ENCODE measurements around the gene UBAC2. TPM values are rescaled to one million over a fixed set of nuclear protein-coding genes. Genes with fewer than 3 reads are reported as not detected.

The UBAC2 gene
- total RNA-seq, 1 donor = 36.9 TPM

DNA sequence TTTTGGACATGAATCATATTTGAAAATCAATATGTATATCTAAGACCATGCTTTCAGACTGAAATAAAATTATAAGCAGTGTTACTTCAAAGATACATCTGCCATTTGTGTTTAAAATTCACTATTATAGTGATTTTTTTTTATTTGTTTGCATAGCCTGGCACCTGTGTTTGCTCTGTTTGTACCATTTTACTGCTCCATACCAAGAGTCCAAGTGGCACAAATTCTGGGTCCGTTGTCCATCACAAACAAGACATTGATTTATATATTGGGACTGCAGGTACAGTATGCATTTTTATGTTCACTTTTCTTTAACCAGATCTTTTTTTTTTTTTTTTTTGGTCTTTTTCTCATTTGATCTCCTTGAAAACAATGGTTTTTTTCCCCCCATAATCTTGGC is 113.3 kb downstream of the UBAC2 start:
- Histone ChIP-seq H3K4me3 (ENCODE audit: insufficient read depth, low read length) (no peak overlapping the region), H3K27ac (ENCODE audit: low read depth, low read length) (peak overlapping the region; percentile 86), H4K20me1 (ENCODE audit: insufficient read depth, low read length) (no peaks in the 10 kb centered on the region), H2AFZ (ENCODE audit: low read length) (no peak overlapping the region), H3K27me3 (ENCODE audit: insufficient read depth, low read length) (no peaks in the 10 kb centered on the region), H3K4me1 (ENCODE audit: insufficient read depth, low read length) (peaks cover 58% of the 10 kb centered on the region), H3K79me2 (ENCODE audit: insufficient read depth, low read length) (peaks cover 4% of the 10 kb centered on the region), H3K9me3 (ENCODE audit: low read depth, low read length) (no peaks in the 10 kb centered on the region), H3K36me3 (ENCODE audit: insufficient read depth, low read length) (no peaks in the 10 kb centered on the region), H3K4me2 (ENCODE audit: insufficient read depth, low read length) (no peak overlapping the region)
- no peak for DNase-seq (ENCODE audit: insufficient read length, low spot score, missing footprints)
- no peak for TF ChIP-seq CTCF (IDR thresholded peaks at IDR 0.05; ENCODE audit: extremely low read depth, low read depth, low read length)

DNA sequence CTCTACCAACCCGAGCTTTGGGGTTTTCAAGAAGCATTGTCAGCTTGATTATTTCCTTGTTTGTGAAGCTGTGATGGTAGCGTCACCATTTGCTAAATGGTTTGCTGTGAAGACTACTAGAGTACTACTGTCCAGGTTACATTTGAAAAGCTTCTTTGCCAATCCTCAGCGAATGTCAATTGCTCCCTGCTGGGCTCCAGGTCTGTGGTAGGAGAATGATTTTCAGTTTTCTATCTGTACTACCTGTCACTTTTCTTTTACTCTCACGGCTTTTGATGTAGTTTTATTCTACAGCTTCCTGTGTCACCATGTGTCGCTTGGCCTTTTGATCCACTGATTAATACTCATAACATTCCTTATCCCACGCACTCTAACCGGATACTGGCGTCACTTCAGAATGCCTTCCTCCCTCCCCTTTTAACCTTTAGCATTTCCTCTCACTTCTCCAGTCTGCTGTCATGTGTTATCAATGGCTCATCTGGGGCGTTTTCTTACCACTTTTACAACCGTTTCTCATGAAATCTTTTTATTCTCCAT is 114.1 kb downstream of the UBAC2 start:
- peak overlapping the region; percentile 1 for H3K4me2 ChIP-seq (ENCODE audit: insufficient read depth, low read length)
- no peak overlapping the region for H3K4me3 ChIP-seq (ENCODE audit: insufficient read depth, low read length)
- peaks cover 56% of the 10 kb centered on the region for H3K4me1 ChIP-seq (ENCODE audit: insufficient read depth, low read length)
- peak; percentile 70 for DNase-seq (ENCODE audit: insufficient read length, low spot score, missing footprints)
- peak overlapping the region; percentile 86 for H3K27ac ChIP-seq (ENCODE audit: low read depth, low read length)
- H4K20me1 ChIP-seq (ENCODE audit: insufficient read depth, low read length) = no peaks in the 10 kb centered on the region
- peaks cover 2% of the 10 kb centered on the region for H3K36me3 ChIP-seq (ENCODE audit: insufficient read depth, low read length)
- no peak for TF ChIP-seq CTCF (IDR thresholded peaks at IDR 0.05; ENCODE audit: extremely low read depth, low read depth, low read length)
- peaks cover 4% of the 10 kb centered on the region for H3K79me2 ChIP-seq (ENCODE audit: insufficient read depth, low read length)
- no peaks in the 10 kb centered on the region for H3K9me3 ChIP-seq (ENCODE audit: low read depth, low read length)
- no peak overlapping the region for H2AFZ ChIP-seq (ENCODE audit: low read length)
- no peaks in the 10 kb centered on the region for H3K27me3 ChIP-seq (ENCODE audit: insufficient read depth, low read length)

DNA sequence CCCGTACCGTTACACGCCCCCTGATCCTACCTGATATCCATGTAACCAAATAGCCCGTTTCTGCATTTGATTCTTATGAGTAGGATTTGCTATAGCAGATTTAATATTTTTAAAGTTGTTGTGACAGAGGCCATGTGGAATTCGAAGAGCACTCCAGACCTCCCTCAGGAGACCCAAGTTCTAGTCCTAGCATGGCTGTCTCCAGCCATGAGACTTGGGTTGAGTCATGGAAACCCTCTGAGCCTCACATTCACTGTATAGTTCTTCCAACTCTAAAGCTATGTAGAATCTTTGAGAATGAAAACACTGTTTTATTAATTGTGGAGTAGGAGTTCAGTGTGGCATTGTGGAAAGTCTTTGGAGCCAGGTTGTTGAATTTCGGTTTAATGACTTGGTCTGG is 114.5 kb downstream of the UBAC2 start:
- Histone ChIP-seq H4K20me1 (ENCODE audit: insufficient read depth, low read length) (no peaks in the 10 kb centered on the region), H3K4me3 (ENCODE audit: insufficient read depth, low read length) (no peak overlapping the region), H3K9me3 (ENCODE audit: low read depth, low read length) (no peaks in the 10 kb centered on the region), H3K36me3 (ENCODE audit: insufficient read depth, low read length) (peaks cover 3% of the 10 kb centered on the region), H3K27me3 (ENCODE audit: insufficient read depth, low read length) (no peaks in the 10 kb centered on the region), H3K27ac (ENCODE audit: low read depth, low read length) (peak overlapping the region; percentile 86), H3K4me2 (ENCODE audit: insufficient read depth, low read length) (peak overlapping the region; percentile 1), H2AFZ (ENCODE audit: low read length) (no peak overlapping the region), H3K4me1 (ENCODE audit: insufficient read depth, low read length) (peaks cover 56% of the 10 kb centered on the region), H3K79me2 (ENCODE audit: insufficient read depth, low read length) (peaks cover 4% of the 10 kb centered on the region)
- no peak for TF ChIP-seq CTCF (IDR thresholded peaks at IDR 0.05; ENCODE audit: extremely low read depth, low read depth, low read length)
- DNase-seq (ENCODE audit: insufficient read length, low spot score, missing footprints) = no peak

DNA sequence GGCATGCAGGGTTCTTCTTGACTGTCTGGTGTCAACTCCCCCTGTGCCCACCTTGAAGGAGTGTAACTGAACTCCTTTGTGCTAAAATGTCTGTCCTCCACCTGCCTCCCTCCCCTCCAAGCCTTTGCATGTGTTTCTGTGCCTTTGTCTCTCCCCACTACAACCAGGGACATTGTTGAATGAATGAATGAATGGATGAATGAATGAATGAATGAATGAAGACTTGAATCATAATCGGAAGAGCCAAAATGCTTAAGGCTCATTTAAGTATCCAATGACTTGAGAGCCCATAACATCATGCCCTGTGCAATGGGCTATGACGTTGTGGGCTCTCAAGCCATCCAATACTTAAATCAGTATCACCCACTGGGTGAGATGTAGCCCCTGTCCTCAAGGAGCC is 115.6 kb downstream of the UBAC2 start:
- TF ChIP-seq CTCF (IDR thresholded peaks at IDR 0.05; ENCODE audit: extremely low read depth, low read depth, low read length) = no peak
- peak overlapping the region; percentile 22 for H3K27ac ChIP-seq (ENCODE audit: low read depth, low read length)
- peaks cover 3% of the 10 kb centered on the region for H3K36me3 ChIP-seq (ENCODE audit: insufficient read depth, low read length)
- H3K4me1 ChIP-seq (ENCODE audit: insufficient read depth, low read length) = peaks cover 56% of the 10 kb centered on the region
- peaks cover 4% of the 10 kb centered on the region for H3K79me2 ChIP-seq (ENCODE audit: insufficient read depth, low read length)
- H3K9me3 ChIP-seq (ENCODE audit: low read depth, low read length) = no peaks in the 10 kb centered on the region
- no peak overlapping the region for H2AFZ ChIP-seq (ENCODE audit: low read length)
- no peaks in the 10 kb centered on the region for H4K20me1 ChIP-seq (ENCODE audit: insufficient read depth, low read length)
- no peak overlapping the region for H3K4me2 ChIP-seq (ENCODE audit: insufficient read depth, low read length)
- no peaks in the 10 kb centered on the region for H3K27me3 ChIP-seq (ENCODE audit: insufficient read depth, low read length)
- no peak for DNase-seq (ENCODE audit: insufficient read length, low spot score, missing footprints)
- H3K4me3 ChIP-seq (ENCODE audit: insufficient read depth, low read length) = no peak overlapping the region

Data from osteoblast (primary cell).